NCI-H187 (cell line): ENCODE results near the gene UBE2D3.
"Not testable (repeated sequence)": the region's sequence is repeated elsewhere in the genome, so short reads cannot be mapped to it uniquely, and the experiment has no call there.

ENCODE experiments used
- DNase-seq, 2 experiments: peaks; one replicate each; lab custom pipeline; 2025; lab: John Stamatoyannopoulos, UW

Gene UBE2D3

DNA sequence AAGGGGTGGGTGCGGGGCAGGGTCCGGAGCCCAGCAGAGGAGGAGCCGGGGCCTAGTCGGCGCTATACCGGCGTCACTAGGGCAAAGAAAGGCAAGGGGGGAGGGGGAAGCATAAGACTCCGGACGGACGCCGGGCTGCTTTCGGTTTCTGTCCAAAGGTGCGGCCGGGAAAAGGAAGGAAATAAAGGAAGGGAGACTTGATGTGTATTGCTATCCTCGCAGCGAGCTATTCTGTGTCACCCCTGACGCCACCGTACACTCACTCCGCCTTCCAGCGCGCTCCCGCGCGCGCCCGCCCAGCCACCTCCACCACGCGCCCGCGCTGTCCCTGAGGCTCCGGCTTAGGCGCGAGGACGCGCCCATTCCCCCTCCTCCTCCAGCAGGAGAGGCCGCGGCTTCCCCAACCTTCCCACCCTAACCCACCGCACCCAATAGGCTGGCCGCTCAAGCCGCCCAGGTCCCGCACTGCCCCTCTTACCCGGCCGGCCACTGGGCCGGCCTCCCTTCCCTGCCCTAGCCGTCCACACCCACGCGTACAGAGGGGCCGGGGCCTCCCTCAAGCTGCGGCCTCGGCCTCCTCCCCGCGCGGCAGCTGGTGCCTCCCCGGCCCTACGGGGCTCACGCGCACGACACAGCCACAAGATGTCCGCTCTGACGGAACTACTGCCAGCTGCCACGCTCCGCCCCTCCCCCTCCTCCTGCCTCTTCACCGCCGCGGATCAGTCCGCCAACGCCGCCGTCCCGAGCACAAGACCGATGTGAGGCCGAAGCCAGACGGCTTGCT lies at the start of gene UBE2D3:
TSS of gene UBE2D3 (minus strand) at position 662 of the 784 bp plus-strand sequence. CDS start 1,043 bp downstream, outside the sequence.
- DNase-seq = peak; percentile 92 to 98

DNA sequence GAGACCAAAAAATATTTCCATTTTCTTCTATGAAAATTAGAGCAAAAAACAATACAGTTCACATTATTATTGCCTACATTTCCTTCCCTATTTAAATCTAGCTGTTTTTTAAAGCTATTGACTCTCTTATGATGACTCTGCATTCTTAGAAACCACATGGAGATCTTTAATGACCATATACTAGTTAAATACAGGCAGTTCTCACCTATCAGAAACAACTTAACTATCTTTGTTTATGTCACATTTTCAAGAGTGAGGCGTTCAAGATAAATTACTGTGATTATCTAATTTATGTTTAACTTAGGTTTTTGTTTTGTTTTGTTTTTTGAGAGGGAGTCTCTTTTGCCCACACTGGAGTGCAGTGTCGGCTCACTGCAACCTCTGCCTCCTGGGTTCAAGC lies 44.4 kb upstream of the UBE2D3 start:
- no peak for DNase-seq

DNA sequence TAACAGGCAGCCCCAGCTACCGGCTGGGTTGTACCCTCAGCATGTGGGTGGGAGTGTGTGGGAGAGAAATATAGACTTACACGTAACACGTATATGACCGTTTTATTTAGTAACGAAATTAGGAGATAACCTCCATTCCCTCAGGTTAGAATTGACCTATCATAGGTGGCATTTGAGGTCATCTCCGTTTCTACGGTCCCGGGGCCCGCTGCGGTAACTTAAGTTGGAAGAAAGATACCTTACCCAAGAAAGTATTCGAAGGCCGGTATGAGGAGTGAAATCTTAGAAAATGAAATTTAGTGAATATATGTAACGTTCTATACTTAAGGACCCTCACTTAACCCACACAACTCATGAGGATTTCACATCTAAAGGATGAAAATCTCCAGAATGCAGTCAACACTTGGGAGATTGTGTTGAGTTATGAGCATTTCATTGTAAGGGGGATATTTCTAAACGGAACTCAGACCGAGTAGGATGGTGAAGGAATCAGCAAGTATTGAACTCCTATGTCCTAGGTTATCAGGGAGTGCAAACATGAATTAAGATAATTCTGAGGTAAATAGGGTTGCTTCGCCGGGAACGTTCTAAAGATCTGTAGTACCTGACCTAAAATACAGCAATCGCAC lies 42.3 kb upstream of the UBE2D3 start:
- no peak for DNase-seq

DNA sequence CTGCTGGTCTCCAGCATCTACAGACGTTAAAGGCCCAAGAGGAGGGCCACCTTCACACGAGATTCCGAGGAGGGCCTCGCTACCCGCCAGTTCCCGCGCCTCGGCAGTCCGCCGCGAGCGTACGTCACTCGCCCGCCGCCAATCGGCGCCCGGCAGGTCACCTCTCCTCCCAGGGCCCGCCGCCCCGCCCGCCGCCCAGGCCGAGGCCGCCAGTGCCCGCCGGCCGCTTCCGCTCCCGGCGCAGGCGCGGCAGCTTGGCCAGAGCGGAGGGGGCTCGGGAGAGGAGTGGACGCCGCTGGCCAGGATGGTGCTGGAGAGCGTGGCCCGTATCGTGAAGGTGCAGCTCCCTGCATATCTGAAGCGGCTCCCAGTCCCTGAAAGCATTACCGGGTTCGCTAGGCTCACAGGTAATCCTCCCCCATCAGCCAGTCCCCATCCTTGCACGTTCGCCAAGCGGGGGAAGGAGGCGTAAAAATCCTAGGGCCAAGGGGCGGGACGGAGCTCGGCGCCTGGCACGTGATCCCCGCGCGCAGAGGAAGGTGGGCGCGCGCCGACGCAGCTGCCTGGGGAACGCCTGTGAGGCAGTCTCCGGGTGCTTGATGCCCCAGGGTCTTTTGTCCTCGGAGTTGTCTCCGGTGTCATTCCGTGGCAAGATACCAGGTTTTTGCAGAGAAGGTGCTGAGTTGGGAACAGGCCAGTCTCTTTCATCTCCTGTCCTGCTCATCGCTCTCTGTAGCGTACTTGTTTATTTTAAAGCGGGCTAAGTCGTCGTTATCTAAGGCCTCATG lies 41.6 kb upstream of the UBE2D3 start, which contains the start of gene CISD2:
TSS of gene CISD2 (plus strand) at position 212 of the 788 bp plus-strand sequence. CDS start at position 305, 93 bp downstream.
- peak; percentile 67 to 72 for DNase-seq

DNA sequence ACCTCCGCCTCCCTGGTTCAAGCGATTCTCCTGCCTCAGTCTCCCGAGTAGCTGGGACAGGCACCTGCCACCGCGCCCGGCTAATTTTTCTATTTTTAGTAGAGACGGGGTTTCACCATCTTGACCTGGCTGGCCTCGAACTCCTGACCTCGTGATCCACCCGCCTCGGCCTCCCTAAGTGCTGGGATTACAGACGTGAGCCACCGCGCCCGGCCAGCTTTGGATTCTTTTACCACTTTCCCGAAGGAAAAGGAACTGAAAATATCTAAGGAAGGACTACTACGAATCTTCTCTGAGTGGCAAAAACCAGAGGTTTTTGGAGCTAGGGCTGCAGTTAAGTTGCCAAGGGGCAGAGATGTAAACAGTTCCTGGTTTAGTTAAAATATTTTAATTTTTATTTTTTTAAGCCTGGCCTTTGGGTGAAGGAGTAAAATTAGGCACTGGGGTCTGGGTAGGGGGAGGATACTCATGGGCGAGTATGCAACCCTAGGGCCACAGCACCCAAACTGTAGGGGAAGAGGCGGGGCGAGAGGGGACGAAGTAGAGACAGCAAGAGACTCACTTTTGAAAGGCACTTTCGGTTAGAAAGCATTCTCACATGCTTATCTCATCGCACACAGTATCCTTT lies 40.9 kb upstream of the UBE2D3 start:
- no peak for DNase-seq

DNA sequence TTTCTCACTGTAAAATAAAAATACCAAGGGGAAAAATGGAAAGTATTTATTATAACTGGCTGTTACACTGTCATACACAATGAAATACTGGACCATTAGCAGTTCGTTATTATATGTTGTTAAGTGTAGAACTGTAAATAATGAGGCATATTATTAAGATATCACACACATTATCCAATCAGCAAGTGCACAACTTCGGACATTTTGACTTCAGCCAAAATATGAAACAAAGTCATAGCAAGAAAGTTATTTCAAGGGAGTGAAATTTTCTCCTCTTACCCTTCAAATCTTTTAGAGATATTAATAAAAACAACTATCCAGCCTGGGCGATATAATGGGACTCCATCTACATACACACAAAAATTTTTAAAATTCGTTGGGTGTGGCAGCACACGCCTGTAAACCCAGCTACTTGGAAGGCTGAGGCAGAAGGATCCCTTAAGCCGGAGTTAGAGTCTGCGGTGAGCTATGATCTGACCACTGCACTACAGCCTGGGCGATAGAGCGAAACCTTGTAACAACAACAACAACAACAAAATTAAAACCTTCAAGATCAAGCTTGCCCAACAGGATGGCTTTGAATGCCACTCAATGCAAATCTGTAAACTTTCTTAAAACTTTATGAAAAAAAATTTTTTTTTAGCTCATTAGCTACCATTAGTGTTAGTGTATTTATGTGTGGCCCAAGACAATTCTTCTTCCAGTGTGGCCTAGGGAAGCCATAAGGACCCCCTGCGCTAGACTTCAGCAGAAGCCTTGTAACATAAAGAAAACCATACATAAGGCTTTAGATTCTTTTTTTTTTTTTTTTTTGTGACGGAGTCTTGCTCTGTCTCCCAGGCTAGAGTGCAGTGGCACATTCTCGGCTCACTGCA lies 40.2 kb upstream of the UBE2D3 start:
- DNase-seq = no peak

DNA sequence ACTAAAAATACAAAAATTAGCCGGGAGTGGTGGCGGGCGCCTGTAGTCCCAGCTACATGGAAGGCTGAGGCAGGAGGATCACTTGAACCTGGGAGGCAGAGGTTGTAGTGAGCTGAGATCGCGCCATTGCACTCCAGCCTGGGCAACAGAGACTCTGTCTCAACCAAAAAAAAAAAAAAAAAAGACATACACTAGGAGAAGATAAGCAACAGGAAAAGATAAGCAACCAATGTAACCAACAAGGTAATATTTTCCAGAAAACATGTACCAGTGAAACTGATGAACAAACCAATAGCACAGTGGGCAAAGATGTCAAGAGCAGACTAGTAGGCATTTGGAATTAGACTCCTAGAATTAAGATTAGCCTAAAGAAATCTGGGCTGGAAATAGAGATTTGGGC lies 38.0 kb upstream of the UBE2D3 start:
- DNase-seq = not testable (repeated sequence)

DNA sequence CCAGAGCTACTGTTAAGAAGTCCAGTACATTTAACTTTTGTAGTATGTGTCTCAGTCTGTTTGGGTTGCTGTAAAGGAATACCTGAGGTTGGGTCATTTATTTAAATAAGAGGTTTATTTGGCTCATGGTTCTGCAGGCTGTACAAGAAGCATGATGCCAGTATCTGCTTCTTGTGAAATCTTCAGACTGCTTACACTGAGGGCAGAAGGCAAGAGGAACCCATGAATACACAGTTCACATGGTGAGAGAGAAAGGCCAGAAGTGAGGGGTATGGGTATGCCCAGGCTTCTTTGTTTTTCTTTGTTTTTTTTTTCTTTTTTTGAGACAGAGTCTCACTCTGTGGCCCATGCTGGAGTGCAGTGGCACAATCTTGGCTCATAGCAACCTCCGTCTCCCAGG lies 35.4 kb upstream of the UBE2D3 start:
- no peak for DNase-seq

DNA sequence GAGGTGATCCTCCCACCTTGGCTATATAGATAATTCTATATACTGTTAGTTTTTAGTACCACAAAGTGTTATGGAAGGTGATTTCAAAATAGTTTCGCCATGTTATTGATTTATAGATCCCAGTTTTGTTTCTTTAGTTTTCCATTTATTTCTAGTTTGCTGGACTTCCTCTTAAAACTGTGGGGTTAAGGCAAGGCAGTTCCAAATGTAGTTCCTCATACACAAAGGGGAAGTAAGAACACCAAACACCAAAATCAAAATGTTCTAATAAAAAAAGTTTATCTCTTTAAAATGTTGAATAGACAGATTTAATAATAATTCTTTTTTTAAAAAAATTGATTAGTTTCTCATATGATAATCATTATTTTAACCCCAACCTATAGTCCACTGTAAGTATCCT lies 34.7 kb upstream of the UBE2D3 start:
- DNase-seq = no peak

DNA sequence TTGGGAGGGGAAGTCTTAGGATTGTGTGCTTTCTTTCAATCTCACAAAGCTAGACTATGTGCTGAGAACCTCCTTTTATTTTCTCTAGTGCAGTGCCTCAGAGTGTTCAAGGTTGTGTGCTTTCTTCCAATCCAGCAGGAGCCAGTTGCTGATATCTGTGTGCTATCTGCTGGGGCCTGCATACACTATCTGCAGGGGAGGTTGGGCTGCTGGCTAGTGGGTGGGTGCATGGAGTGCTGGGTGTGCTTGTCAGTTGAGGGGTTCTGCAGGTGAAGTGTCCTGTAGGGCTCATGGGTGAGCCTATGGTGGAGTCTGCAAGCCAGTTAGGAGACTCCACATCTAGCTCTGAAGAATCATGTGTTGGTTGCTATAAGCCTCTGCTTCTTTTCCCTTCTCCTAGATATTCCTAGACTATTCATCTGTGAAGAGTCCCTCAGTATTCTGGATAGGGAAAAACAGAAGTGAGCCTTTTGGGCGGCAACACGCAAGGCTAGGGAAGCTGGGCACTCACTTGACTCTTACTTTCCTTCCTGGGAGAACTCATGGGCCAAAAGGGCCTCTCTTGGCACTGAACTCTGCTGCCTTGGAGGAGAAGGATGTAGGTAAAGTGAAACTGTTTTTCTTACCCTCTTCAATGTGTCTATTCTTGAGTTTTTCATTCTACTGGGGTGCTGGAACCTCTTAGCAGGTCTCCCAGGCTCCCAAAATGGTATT lies 33.4 kb upstream of the UBE2D3 start:
- DNase-seq = no peak

DNA sequence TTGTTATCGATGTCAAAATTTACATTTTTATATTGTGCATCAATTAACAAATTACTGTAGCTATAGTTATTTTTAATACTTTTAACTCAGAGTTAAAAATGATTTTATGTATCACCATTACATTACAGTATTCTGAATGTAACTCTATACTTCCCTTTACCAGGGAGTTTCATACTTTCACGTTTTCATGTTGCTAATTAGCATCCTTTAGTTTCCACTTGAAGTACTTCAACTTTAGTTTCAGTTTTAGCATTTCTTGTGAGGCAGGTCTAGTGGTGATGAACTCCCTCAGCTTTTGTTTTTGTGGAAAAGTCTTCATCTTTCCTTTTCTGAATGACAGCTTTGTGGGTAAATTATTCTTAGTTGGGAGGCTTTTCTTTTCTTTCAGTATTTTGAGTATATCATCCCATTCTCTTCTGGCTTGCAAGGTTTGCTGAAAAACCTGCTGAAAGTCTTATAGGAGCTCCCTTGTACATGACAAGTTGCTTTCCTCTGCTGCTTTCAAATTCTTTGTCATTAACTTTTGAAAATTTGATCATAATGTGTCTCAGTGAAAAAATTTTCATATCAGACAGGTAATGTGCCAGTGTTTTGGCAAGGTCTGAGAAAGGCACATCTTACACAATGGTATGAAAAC lies 31.6 kb upstream of the UBE2D3 start:
- DNase-seq = no peak

DNA sequence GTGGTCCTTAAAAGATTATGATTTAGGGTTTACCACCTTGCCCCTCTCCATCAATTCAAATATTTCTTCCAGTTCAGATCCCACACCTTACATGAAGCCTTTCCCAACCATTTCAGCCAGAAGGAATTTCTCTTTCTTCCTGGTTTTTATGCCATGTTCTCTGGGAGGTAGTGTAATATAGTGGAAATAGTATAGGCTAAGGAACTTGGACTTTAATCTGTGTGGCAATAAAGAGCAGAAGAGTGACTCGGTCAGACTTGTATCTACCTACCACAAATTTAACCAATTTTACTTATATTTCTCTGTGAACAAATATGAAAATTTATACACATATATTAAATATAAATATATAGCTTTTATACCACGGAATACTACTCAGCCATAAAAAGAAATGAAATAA lies 23.0 kb upstream of the UBE2D3 start:
- DNase-seq = no peak

DNA sequence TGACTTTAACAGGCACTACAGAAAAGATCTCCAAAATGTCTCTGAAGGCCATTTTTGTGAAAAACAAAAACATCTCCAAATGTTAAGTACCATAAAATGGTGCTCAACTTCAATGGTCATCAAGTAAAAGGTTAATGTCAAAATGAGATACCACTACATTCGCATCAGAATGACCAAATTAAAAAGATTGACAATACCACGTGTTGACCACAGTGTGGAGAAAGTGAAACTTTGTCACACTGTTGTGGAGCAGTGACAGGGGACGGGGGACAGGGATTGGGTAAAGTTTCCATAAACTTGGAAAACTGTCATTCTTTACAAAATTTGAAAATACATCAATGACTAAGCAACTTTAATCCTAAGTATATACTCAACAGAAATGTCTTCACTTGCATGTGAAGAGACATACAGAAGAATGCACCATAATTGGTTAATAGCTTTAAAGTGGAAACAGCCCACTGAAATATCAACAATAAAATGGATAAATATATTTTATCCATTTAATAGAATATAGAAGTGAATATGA lies 22.3 kb upstream of the UBE2D3 start:
- no peak for DNase-seq

DNA sequence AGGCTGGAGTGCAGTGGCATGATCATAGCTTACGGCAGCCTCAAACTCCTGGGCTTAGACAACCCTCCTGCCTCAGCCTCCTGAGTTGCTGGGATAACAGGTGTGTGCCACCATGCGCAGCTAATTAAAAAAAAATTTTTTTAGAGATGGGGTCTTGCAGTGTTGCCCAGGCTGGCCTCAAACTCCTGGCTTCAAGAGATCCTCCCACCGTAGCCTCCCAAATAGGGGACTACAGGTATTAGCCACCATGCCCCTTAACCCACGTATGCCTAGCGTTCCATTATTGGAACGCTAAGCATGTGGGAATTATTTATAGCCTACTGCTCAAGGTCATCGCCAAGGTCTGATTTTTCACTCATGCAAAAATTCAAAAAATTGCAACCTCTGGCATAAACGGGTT lies 20.3 kb upstream of the UBE2D3 start:
- no peak for DNase-seq

DNA sequence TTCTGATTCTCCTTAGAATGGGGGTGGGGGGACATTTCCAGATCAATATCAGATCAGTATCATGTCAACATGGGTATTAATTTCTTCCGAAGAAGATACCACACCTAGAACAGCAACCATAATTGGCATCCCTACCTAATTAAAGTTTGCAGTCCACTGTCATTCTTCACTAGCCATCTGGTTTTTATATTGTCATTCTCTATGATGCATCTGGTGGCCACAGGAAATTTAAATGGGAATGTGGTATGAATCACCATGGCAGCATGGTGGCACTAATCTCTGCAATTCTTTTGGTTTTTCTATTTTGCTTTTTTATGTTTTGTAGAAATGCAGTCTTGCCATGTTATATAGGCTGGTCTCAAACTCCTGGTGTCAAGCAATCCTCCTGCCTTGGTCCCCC lies 16.6 kb upstream of the UBE2D3 start:
- no peak for DNase-seq

DNA sequence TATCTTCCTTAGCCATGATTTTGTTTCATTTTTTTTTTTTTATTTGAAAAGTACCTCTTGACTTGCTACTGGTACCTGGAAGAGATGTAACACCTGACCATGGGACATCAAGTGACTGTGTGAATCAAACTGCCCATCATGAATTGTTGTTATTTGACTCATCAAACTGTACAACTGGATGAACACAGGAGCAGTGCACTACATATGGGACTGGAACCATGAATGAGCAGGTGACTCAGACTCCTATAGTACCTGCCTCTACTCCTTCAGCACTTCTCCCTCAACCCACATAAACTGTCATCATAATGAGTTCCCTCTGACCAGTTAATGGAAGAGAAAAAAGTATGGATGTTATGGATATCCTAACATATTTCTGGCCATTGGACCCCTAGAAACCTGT lies 15.9 kb upstream of the UBE2D3 start:
- DNase-seq = no peak

DNA sequence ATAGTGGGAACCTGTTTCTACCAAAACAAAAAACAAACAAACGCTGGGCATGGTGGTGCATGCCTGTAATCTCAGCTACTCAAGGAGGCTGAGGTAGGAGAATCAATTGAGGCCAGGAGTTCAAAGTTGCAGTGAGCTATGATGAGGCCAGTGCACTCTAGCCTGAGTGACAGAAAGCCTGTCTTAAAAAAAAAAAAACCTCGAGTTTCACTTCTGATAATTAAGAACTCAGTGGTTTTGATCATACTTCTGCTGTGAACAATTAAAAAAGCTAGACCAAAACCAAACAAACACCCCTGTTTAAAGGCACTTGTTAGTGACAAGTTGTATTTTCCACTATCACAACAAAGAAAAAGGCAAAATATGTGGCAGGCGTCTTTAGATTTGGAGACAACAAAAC lies 15.0 kb upstream of the UBE2D3 start:
- DNase-seq = no peak

DNA sequence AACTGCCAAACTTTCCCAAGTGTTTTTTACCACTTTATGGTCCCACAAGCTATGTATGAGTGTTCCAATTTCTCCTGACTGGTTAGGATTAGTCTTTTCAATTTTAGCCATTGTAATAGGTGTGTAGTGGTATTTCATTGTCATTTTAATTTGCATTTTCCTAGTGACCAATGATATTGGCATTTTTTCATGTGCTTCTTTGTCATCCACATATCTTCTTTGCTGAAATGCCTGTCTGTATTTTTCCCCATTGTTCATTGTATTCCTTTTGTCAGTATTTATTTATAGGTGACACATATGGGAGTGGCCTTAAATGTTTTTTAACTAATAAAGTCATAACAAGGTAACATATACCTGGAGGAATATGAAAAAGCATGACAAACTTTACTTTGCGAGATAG lies 9.2 kb upstream of the UBE2D3 start:
- DNase-seq = no peak

DNA sequence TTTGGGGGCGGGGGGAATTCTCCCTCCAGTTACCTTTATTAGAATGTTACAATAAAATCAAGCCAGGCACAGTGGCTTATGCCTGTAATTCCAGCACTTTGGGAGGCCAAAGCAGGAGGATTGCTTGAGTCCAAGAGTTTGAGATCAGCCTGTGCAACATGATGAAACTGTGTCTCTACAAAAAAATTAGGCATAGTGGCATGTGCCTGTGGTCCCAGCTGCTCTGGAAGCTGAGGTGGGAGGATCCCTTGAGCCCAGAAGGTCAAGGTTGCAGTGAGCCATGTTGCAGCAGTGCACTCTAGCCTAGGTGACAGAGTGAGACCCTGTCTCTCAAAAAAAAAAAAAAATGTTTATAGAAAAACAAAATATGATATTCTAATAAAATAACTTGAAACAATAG lies 5.3 kb upstream of the UBE2D3 start:
- DNase-seq = no peak

DNA sequence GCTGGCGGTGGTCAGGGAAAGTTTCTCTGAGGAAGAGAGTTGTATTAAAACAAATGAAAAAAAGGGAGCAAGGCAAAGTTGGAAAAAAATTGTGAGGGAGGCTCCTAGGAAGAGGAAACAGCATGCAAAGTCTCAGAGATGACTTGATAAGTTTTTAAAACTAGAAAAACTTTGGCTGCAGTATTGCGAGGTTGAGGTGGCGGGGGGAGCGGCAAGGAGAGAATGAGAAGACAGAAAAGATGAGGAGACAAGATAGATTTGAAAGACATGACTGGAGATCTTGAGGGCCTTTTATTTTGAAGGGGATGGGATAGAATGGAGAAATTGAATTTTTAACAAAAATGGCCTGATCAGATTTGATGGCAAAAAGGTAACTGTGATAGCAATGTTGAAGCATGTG lies 4.8 kb upstream of the UBE2D3 start:
- DNase-seq = no peak
